WTC11 (cell line): Measurements from ENCODE around the gene FAS. TPM values are rescaled to one million over a fixed set of nuclear protein-coding genes. Genes with fewer than 3 reads are reported as not detected.

ENCODE experiments used
- ATAC-seq: fragments of 200-7000 bp; cut with Tn5 transposase; 2 replicates; pipeline ENCODE4 v1.10.0; 2021; ENCODE audit warnings: mild to moderate bottlenecking, moderate library complexity
- CTCF ChIA-PET: fragments of 300-600 bp; sonication (Branson Sonifier 250); formaldehyde crosslinking; loops from one replicate; lab custom pipeline; 2021; ENCODE audit warnings: antibody characterized with exemption; lab: Charles Lee
- POLR2A ChIA-PET: fragments of 350-600 bp; sonication (Branson Sonifier 250); formaldehyde crosslinking; loops from one replicate; lab custom pipeline; 2021; ENCODE audit warnings: antibody characterized with exemption; lab: Charles Lee
- DNase-seq: peaks from one replicate; pipeline ENCODE4 v3.0.0; 2021; ENCODE audit warnings: low spot score
- H3K27ac Mint-ChIP-seq: 2 replicates; pipeline ENCODE4 v1.8.0; 2021; ENCODE audit warnings: mixed read lengths
- H3K27me3 Mint-ChIP-seq: 2 replicates; pipeline ENCODE4 v1.8.0; 2021; ENCODE audit warnings: low read depth, mild to moderate bottlenecking, moderate library complexity, mixed read lengths
- H3K36me3 Mint-ChIP-seq: 2 replicates; pipeline ENCODE4 v1.8.0; 2021; ENCODE audit warnings: mixed read lengths
- H3K4me1 Mint-ChIP-seq: 2 replicates; pipeline ENCODE4 v1.8.0; 2022; ENCODE audit warnings: mixed read lengths
- H3K4me3 Mint-ChIP-seq: 2 replicates; pipeline ENCODE4 v1.8.0; 2021; ENCODE audit warnings: mild to moderate bottlenecking, moderate library complexity, mixed read lengths
- H3K9me3 Mint-ChIP-seq: 2 replicates; pipeline ENCODE4 v1.8.0; 2021; ENCODE audit warnings: mixed read lengths
- ATF1 ChIP-seq: sonication (generic); formaldehyde crosslinking; IDR thresholded peaks from 2 replicates; pipeline ENCODE4 v1.8.1; 2023; ENCODE audit warnings: mild to moderate bottlenecking, moderate library complexity, missing genetic modification reagents
- GRHL2 ChIP-seq: fragments of 250-450 bp; sonication (Bioruptor Pico); IDR thresholded peaks from 2 replicates; pipeline ENCODE4 v1.8.0; 2022; ENCODE audit warnings: mild to moderate bottlenecking, moderate library complexity; ENCODE audit not compliant: insufficient replicate concordance, severe bottlenecking
- NFE2L1 ChIP-seq: sonication (generic); formaldehyde crosslinking; IDR thresholded peaks from 2 replicates; pipeline ENCODE4 v1.8.1; 2023; ENCODE audit warnings: missing genetic modification reagents
- NR3C1 ChIP-seq: sonication (generic); formaldehyde crosslinking; conservative IDR thresholded peaks from 2 replicates; pipeline ENCODE4 v1.8.1; 2023; ENCODE audit warnings: low read depth, mild to moderate bottlenecking, missing genetic modification reagents
- TEAD4 ChIP-seq: sonication (generic); formaldehyde crosslinking; IDR thresholded peaks from 2 replicates; pipeline ENCODE4 v1.8.0; 2022; ENCODE audit warnings: mild to moderate bottlenecking, missing genetic modification reagents
- TP53 ChIP-seq: sonication (generic); formaldehyde crosslinking; IDR thresholded peaks from 2 replicates; pipeline ENCODE4 v1.8.1; 2023; ENCODE audit warnings: mild to moderate bottlenecking, missing genetic modification reagents
- ZNF121 ChIP-seq: sonication (generic); formaldehyde crosslinking; IDR thresholded peaks from 2 replicates; pipeline ENCODE4 v1.8.0; 2023; ENCODE audit warnings: missing genetic modification reagents
- ZNF219 ChIP-seq: sonication (generic); formaldehyde crosslinking; IDR thresholded peaks from 2 replicates; pipeline ENCODE4 v1.8.0; 2023; ENCODE audit warnings: missing genetic modification reagents, mild to moderate bottlenecking, borderline replicate concordance
- total RNA-seq: library from RNA; stranded (reverse); gene quantifications from 3 replicates; pipeline ENCODE4 v1.2.3, GENCODE V29; 2021
- TF ChIP-seq, protein P1 (sequence below): fragments of 250-450 bp; sonication (Bioruptor Pico); conservative IDR thresholded peaks from 2 replicates; pipeline ENCODE4 v1.9.0; 2021; ENCODE audit warnings: mild to moderate bottlenecking
- TF ChIP-seq, protein P2 (sequence below): sonication (generic); formaldehyde crosslinking; IDR thresholded peaks from 2 replicates; pipeline ENCODE4 v1.8.1; 2023; ENCODE audit warnings: mild to moderate bottlenecking, missing genetic modification reagents, moderate library complexity
- TF ChIP-seq, protein P3 (sequence below): sonication (generic); formaldehyde crosslinking; IDR thresholded peaks from 2 replicates; pipeline ENCODE4 v1.8.0; 2022; ENCODE audit warnings: missing genetic modification reagents
- TF ChIP-seq, protein P4 (sequence below): sonication (generic); formaldehyde crosslinking; IDR thresholded peaks from 2 replicates; pipeline ENCODE4 v1.8.1; 2022; ENCODE audit warnings: low read depth, missing genetic modification reagents, borderline replicate concordance
- TF ChIP-seq, protein P5 (sequence below): sonication (generic); formaldehyde crosslinking; IDR thresholded peaks from 2 replicates; pipeline ENCODE4 v1.8.1; 2023; ENCODE audit warnings: mild to moderate bottlenecking, missing genetic modification reagents, borderline replicate concordance

FAS gene
- total RNA-seq, 1 experiment from 2014 or later = 4.1 TPM

DNA sequence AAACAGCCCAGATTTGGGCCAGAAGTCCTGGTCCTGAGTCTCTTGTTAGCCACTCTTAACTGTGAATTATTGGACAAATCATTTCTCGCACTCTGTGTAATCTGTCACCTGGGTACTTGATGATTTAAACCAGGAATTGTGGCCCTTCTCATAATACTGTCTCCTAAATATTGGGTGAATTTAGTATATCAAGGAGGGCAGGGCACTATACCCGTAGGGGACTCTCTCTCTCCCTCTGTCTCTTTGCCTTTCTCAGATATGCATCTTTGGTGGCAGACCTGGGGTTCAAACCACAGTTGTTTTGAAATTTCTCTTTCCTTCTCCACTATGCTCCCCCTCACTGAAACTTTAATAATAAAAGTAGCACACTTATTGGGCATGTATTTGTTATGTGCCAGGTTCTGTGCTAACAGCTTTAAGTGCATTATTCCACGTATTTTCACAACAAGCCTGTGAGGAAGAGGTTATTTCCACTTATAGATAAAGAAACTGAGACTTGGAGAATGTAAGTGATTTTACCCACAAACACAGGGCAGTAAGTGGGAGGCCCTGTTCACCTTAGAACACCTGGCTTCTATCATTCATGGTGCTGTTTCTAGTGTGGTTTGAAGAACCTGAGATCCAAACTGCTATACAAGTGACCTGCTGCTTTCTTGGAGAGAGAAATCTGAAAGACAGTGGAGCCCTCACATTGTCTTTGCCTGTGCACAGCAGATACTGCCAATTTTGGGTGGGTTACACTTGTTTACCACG, 11.8 kb downstream of the FAS start:
- no peak for TF ChIP-seq NFE2L1 (CRISPR knock-in tag)
- ATAC-seq = no peak
- ChIA-PET CTCF (no interaction called here), POLR2A (interaction anchor here (0.6 kb wide), 1 partner anchor 42 kb away, joined by 3 read pairs; no protein-coding TSS in a partner anchor)
- Mint-ChIP-seq H3K4me3 (no peak overlapping the region), H3K9me3 (no peaks in the 10 kb centered on the region), H3K36me3 (no peaks in the 10 kb centered on the region), H3K4me1 (peaks cover 12% of the 10 kb centered on the region), H3K27ac (no peak overlapping the region), H3K27me3 (no peaks in the 10 kb centered on the region)
- no peak for DNase-seq

DNA sequence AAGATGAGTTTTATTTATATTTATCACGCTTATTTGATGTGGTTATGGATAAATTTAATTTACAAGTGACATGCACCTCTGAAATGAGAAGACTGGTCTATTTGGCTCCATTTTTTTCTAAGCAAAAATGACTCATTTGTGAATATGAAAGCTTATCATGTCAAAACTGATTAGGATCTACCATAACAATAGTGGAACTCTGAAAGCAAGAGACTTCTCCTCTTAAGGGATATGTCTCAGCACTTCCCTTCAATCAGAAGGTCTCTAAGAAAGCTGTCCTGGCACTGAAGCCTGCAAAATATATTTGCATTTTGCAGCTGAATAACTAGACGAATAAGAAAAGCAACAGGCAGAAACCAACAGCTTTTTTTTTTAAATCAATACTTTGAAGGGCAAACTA, 12.7 kb downstream of the FAS start:
- CTCF ChIA-PET = no interaction called here
- Mint-ChIP-seq H3K9me3 (no peaks in the 10 kb centered on the region), H3K4me3 (no peak overlapping the region), H3K4me1 (peaks cover 15% of the 10 kb centered on the region), H3K36me3 (no peaks in the 10 kb centered on the region)
- no peak for TF ChIP-seq ZNF219
- TF ChIP-seq TP53 (CRISPR knock-in tag) = no peak
- TF ChIP-seq ATF1 (CRISPR knock-in tag) = no peak
- no peak for TF ChIP-seq NR3C1 (CRISPR knock-in tag)
- TF ChIP-seq GRHL2 = no peak
- TF ChIP-seq, protein P1, sequence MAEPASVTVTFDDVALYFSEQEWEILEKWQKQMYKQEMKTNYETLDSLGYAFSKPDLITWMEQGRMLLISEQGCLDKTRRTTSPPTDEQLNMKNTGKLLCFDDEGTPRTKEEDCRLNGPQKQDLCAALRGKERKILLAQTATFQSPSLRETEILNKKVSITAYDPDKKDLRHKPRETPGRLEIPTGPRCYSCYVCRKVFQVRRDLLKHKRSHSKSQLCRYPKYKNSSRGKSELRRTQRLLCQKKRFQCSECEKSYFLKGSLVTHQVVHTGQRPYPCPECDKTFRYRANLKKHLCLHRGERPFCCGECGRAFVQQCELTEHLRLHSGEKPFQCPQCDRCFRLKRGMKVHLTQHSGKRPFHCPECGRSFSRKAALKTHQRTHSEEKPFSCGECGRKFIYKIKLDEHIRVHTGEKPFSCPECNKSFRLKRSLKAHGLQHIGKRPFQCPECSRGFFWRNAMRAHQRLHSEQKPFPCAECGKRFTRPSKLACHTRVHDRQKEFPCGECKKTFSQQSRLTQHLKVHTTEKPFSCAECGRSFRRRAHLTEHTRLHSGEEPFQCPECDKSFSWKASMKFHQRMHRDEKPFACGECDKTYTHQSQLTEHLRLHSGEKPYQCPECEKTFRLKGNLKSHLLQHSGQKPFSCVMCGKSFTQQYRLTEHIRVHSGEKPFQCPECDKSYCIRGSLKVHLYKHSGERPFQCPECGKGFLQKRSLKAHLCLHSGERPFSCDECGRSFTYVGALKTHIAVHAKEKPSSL (CRISPR knock-in tag) = no peak
- TF ChIP-seq, protein P2, sequence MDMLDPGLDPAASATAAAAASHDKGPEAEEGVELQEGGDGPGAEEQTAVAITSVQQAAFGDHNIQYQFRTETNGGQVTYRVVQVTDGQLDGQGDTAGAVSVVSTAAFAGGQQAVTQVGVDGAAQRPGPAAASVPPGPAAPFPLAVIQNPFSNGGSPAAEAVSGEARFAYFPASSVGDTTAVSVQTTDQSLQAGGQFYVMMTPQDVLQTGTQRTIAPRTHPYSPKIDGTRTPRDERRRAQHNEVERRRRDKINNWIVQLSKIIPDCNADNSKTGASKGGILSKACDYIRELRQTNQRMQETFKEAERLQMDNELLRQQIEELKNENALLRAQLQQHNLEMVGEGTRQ (CRISPR knock-in tag) = no peak
- TF ChIP-seq, protein P3, sequence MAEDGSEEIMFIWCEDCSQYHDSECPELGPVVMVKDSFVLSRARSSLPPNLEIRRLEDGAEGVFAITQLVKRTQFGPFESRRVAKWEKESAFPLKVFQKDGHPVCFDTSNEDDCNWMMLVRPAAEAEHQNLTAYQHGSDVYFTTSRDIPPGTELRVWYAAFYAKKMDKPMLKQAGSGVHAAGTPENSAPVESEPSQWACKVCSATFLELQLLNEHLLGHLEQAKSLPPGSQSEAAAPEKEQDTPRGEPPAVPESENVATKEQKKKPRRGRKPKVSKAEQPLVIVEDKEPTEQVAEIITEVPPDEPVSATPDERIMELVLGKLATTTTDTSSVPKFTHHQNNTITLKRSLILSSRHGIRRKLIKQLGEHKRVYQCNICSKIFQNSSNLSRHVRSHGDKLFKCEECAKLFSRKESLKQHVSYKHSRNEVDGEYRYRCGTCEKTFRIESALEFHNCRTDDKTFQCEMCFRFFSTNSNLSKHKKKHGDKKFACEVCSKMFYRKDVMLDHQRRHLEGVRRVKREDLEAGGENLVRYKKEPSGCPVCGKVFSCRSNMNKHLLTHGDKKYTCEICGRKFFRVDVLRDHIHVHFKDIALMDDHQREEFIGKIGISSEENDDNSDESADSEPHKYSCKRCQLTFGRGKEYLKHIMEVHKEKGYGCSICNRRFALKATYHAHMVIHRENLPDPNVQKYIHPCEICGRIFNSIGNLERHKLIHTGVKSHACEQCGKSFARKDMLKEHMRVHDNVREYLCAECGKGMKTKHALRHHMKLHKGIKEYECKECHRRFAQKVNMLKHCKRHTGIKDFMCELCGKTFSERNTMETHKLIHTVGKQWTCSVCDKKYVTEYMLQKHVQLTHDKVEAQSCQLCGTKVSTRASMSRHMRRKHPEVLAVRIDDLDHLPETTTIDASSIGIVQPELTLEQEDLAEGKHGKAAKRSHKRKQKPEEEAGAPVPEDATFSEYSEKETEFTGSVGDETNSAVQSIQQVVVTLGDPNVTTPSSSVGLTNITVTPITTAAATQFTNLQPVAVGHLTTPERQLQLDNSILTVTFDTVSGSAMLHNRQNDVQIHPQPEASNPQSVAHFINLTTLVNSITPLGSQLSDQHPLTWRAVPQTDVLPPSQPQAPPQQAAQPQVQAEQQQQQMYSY (CRISPR knock-in tag) = no peak
- no peak for TF ChIP-seq ZNF121 (CRISPR knock-in tag)
- TF ChIP-seq, protein P4, sequence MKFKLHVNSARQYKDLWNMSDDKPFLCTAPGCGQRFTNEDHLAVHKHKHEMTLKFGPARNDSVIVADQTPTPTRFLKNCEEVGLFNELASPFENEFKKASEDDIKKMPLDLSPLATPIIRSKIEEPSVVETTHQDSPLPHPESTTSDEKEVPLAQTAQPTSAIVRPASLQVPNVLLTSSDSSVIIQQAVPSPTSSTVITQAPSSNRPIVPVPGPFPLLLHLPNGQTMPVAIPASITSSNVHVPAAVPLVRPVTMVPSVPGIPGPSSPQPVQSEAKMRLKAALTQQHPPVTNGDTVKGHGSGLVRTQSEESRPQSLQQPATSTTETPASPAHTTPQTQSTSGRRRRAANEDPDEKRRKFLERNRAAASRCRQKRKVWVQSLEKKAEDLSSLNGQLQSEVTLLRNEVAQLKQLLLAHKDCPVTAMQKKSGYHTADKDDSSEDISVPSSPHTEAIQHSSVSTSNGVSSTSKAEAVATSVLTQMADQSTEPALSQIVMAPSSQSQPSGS = no peak
- TF ChIP-seq TEAD4 = no peak
- TF ChIP-seq, protein P5, sequence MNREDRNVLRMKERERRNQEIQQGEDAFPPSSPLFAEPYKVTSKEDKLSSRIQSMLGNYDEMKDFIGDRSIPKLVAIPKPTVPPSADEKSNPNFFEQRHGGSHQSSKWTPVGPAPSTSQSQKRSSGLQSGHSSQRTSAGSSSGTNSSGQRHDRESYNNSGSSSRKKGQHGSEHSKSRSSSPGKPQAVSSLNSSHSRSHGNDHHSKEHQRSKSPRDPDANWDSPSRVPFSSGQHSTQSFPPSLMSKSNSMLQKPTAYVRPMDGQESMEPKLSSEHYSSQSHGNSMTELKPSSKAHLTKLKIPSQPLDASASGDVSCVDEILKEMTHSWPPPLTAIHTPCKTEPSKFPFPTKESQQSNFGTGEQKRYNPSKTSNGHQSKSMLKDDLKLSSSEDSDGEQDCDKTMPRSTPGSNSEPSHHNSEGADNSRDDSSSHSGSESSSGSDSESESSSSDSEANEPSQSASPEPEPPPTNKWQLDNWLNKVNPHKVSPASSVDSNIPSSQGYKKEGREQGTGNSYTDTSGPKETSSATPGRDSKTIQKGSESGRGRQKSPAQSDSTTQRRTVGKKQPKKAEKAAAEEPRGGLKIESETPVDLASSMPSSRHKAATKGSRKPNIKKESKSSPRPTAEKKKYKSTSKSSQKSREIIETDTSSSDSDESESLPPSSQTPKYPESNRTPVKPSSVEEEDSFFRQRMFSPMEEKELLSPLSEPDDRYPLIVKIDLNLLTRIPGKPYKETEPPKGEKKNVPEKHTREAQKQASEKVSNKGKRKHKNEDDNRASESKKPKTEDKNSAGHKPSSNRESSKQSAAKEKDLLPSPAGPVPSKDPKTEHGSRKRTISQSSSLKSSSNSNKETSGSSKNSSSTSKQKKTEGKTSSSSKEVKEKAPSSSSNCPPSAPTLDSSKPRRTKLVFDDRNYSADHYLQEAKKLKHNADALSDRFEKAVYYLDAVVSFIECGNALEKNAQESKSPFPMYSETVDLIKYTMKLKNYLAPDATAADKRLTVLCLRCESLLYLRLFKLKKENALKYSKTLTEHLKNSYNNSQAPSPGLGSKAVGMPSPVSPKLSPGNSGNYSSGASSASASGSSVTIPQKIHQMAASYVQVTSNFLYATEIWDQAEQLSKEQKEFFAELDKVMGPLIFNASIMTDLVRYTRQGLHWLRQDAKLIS (CRISPR knock-in tag) = no peak
- TF ChIP-seq, all 79 proteins: peak for 0
- ATAC-seq (no peak), DNase-seq (no peak)
- H3K27ac Mint-ChIP-seq = no peak overlapping the region
- POLR2A ChIA-PET = no interaction called here
- H3K27me3 Mint-ChIP-seq = no peaks in the 10 kb centered on the region
